NCI-H2227 treated with DMSO at 0.1 percent for 48 hours (cell line): ENCODE measurements around the gene CEACAM3.
"Not testable (repeated sequence)": the region's sequence is repeated elsewhere in the genome, so short reads cannot be mapped to it uniquely, and the experiment has no call there.

Experiments used
- DNase-seq: peaks from one replicate; lab custom pipeline; 2025; lab: John Stamatoyannopoulos, UW

CEACAM3 gene

DNA sequence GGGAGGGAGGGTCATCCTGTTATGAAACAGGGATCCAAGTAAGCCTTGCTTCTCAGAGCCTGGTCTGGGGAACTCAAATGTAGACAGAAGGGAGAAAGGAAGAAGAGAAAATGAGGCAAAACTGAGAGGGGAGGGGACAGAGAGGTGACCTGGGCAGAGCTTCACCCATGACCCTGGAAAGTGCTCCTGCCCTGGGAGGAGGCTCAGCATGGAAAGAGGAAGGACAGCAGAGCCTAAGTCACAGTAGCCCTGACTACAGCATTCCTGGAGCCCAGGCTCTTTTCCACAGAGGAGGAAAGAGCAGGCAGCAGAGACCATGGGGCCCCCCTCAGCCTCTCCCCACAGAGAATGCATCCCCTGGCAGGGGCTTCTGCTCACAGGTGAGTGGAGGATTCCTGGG is at the start of gene CEACAM3:
Gene CEACAM3 (plus strand): TSS at position 226 of the 400 bp plus-strand sequence. CDS start 91 bp downstream, at position 317.
- no peak for DNase-seq

DNA sequence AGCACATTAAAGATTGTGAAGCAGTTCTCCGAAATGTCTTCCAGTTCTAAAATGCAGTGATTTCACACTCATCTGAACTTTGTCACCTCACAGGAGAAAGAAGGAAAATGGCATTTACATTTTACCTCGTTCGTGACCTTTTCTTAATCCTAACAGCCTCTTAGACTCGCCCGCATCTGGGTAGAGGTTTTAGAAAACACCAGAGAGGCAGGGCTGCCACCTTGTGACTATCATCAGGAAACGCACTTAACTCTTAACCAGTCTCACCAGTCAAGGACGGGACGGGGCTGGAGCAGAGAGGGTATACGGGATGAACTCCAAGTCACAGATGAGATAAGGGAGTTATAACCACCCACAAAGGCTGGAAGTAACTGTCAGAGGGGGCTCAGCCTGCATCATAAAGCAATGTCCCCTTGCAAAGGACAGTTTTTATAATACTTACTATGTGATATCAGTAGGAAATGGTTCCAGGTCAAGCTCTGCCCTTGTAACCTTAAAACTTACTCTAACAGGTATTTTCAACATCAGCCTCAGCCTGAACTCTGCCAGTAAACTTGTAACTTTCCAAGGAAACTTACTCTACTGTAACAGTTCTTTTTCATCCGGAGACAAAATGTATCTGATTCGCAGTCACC is 49.7 kb upstream of the CEACAM3 start:
- peak; percentile 86 for DNase-seq

GRCh38 chr19:41748012-41748411 is 48.4 kb upstream of the CEACAM3 start:
- no peak for DNase-seq

DNA sequence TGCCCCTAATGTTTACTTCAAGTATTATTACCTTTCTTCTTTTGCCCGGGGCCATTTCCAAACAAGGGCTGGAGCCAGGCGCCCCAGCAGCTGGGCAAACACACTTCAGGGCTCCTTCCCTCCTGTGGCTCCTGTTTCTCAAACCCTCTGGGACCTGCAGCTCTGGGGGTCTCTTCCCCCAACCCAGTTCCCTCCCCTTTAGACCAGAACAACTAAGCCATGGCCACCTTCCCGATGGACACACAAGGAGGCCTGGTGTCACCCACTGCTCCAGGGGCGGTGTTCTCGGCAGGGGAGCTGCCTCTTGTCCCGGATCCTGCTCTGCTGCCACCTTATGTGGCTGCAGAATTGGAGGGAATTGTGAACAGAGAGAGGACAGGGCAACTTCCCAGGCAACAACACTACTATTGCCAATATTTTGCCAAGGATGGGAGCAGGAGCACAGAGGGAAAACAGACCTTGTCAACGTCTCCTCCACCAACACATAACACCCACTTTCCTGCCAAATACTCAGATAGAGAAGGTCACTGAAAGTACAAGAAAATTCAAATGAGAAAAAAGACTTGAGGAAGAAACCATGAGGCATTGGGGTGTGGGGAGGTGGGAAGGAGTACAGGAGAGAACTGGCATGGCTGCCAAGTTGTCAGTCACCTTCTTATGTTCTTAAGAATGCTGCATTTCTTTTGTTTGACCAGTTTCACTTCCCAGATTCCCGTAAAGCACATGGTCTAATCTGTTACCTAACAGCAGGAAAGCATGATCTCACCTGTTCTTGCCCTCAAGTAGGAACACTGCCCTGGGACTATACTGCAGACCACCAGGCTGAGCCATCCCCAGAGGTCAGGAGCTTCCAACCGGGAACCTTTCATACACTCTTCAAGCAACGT is 45.9 kb upstream of the CEACAM3 start:
- not testable (repeated sequence) for DNase-seq

DNA sequence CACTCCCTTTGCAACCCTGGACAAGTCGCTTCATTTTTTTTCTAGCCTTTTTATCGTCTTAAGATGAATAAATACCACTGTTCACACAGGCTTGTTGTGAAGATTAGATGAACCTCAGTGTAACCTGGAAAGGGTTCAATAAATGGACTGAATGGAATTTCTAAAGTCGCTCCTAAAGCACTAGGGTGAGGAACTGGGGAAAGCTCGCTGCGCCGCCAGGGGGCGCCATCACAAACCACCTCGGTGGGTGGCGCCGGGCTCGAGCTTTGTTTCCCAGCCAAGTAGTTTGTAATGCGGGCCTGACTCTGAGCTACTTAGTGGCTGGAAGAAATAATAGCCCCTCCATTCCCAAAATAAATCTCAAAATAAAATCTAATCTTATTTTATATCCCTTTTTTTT is 43.2 kb upstream of the CEACAM3 start:
- peak; percentile 64 for DNase-seq

DNA sequence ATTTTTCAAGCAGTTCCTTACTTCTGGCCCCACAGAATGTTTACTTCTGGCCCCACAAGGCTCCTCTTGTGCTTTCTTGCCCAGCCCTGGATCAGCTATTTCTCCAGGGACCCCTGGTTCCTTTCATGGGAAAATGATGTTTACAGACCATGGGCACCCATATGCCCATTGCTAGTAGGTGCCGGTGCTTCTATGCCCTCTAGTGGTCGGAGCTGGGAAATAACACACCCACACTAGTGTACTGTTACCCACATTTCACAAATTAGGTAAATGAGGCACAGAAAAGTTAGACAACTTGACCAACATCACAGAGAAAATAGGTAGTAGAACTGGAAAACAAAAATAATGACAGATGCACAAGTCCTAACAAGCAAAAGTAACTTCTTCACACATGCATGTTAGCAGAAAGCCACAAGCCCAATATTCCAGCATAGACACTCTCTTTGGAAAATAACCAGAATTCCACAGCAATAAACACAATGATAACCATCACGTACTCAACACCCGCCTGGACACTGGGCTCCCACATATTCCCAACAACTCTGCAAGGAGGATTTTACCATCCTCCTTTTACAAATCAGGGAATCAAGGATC is 42.4 kb upstream of the CEACAM3 start:
- peak; percentile 45 for DNase-seq

DNA sequence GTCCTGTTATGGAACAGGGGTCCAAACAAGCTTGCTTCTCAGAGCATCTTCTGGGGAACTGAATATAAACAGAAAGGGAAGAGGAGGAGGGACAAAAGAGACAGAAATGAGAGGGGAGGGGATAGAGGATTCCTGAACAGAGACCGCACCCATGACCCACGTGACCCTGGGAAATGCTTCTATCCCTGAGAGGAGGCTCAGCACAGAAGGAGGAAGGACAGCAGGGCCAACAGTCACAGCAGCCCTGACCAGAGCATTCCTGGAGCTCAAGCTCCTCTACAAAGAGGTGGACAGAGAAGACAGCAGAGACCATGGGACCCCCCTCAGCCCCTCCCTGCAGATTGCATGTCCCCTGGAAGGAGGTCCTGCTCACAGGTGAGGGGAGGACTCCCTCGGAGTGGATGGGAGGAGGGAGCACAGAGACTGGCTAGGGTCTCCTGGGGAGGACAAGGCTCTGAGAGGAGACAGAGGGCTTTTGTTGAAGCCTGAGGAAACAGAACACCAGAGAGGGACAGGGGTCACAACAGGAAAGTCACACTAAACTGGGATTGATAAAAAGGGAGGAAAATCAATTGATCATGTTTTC is 41.0 kb upstream of the CEACAM3 start, which contains the start of gene CEACAM6:
Gene CEACAM6 (plus strand): TSS at position 203 of the 586 bp plus-strand sequence. CDS start 109 bp downstream, at position 312.
- no peak for DNase-seq

GRCh38 chr19:41758846-41759245 is 37.5 kb upstream of the CEACAM3 start:
- DNase-seq, result no peak

- DNase-seq, result no peak
Measured at GRCh38 chr19:41767115-41767514, 29.3 kb upstream of the CEACAM3 start.

GRCh38 chr19:41768105-41768504 is 28.3 kb upstream of the CEACAM3 start:
- DNase-seq, result not testable (repeated sequence)

DNA sequence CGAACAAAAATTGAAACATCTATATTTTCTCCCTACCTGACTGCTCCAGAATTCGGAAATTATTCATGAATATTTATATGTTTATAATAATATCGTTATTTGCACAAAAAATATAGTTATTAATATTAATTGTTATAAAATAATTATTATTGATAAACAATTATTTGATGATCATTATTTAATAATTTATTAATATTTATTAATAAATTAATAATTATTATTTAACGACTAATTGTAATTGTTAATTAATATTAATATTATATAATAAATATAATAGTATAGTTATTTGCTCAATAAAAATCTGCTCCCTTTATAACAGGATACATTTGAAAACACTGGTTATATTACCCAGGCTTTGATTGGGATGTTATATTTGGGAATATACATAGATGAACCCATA is 26.8 kb upstream of the CEACAM3 start:
- DNase-seq, result no peak

DNA sequence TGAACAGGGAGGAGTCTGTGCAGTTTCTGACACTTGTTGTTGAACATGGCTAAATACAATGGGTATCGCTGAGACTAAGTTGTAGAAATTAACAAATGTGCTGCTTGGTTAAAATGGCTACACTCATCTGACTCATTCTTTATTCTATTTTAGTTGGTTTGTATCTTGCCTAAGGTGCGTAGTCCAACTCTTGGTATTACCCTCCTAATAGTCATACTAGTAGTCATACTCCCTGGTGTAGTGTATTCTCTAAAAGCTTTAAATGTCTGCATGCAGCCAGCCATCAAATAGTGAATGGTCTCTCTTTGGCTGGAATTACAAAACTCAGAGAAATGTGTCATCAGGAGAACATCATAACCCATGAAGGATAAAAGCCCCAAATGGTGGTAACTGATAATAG is 25.0 kb upstream of the CEACAM3 start:
- DNase-seq, result no peak

GRCh38 chr19:41774515-41774980 is 21.8 kb upstream of the CEACAM3 start:
- DNase-seq, result no peak

GRCh38 chr19:41776700-41777099 is 19.7 kb upstream of the CEACAM3 start:
- no peak for DNase-seq

- no peak for DNase-seq
Measured at GRCh38 chr19:41783612-41784011, 12.8 kb upstream of the CEACAM3 start.

GRCh38 chr19:41784312-41784711 is 12.1 kb upstream of the CEACAM3 start:
- peak; percentile 30 for DNase-seq

DNA sequence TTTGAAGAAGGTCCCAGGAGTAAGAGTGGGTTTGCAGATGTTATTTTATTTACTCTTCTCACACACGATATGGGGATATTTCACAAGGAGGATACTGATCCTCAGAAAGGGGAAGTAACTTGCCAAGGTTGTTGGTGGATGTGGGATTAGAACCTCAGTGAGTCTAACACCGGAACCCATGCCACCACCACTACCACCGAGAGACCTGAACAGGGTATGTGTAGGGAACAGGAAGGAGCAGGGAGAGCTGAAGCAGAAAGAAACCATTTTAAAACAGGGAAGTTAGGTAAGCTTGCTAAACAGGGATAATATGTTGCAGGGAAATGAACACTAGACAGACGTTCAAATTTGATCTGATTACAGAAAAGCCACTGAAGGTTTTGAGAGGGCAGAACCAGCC is 11.6 kb upstream of the CEACAM3 start:
- DNase-seq, result no peak

DNA sequence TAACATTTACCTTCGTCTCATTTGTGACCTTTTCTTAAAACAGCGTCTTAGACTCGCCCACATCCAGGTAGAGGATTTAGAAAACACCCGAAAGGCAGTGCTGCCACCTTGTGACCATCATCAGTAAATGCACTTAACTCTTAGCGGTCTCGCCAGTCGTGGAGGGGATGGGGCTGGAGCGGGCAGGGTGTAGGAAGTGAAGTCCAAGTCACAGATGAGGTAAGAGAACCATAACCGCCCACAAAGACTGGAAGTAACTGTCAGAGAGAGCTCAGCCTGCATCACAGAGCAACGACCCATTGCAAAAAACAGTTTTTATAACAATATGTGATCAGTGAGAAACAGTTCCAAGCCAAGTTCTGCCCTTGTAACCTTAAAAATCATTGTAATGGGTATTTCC is 10.7 kb upstream of the CEACAM3 start:
- peak; percentile 96 for DNase-seq

DNA sequence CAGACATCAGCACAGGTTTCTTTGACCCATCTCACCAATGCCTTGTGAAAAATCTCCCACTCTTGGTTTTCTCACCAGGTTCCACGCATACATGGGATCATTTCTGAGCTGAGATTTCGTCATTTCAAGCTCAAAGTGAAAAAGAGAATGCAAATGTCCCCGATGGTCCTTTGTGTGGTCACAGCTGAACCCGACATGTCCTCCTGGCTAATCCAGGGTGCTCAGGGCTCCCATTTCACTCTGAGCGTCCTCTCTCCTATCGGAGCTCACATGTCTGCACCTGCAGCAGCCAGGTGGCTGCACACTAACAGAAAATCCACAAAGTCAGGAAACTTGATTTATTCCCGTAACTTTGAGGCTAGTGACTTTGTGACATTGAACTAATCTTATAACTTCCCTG is 9.3 kb upstream of the CEACAM3 start:
- DNase-seq, result no peak

DNA sequence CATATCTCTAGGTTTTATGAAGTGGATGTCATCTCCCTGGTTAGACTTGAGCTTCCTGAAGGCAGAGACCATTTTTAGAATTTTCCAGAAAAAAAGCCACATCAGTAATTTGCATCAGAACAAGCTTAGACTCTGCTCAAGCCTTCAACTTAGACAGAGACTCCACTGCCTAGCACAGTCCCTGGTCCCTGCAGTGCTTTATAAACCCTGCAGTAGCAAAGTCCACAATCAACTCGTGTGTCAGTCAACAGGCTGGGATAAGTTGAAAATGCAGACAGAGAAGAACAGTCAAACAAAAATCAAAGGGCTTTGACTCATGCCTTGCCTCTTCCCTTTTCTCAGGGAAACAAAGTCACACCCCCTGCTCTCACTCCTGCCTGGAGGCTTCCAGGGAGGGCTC is 7.9 kb upstream of the CEACAM3 start:
- not testable (repeated sequence) for DNase-seq

GRCh38 chr19:41789053-41789452 is 7.3 kb upstream of the CEACAM3 start:
- DNase-seq, result not testable (repeated sequence)
